Lung (tissue), 12 donors: Measurements from ENCODE around the gene PSMB10. TPM values are rescaled to one million over a fixed set of nuclear protein-coding genes. Genes with fewer than 3 reads are reported as not detected.
A peak's percentile ranks its signal among the peaks of the same experiment; 100 is the strongest.

Experiments
- ATAC-seq: fragments of 200-7000 bp; cut with Tn5 transposase; one replicate; pipeline ENCODE4 v1.9.1; 2020; ENCODE audit warnings: moderate number of reproducible peaks; ENCODE audit not compliant: insufficient read depth, low FRiP score
- DNase-seq, 3 donors: peaks; one replicate each; pipeline ENCODE4 v3.0.0-alpha.2; 2013 to 2017
- H3K27ac ChIP-seq, 2 donors: one replicate each; pipeline ENCODE4 v1.5.1; 2013; ENCODE audit warnings: mild to moderate bottlenecking in 2 of 2, moderate library complexity in 2 of 2, control low read depth in 1 of 2, inconsistent platforms in 1 of 2, low read depth in 1 of 2, low read length in 1 of 2
- H3K27me3 ChIP-seq, 3 donors: one replicate each; pipeline ENCODE4 v1.5.1; 2013; ENCODE audit warnings: low read length in 2 of 3; ENCODE audit not compliant: control insufficient read depth in 3 of 3, insufficient read depth in 3 of 3
- H3K36me3 ChIP-seq, 4 donors: one replicate each; pipeline ENCODE4 v1.5.1; 2013; ENCODE audit warnings: low read length in 4 of 4, mild to moderate bottlenecking in 1 of 4, moderate library complexity in 1 of 4; ENCODE audit not compliant: control insufficient read depth in 4 of 4, insufficient read depth in 4 of 4
- H3K4me1 ChIP-seq, 5 donors: one replicate each; pipeline ENCODE4 v1.5.1; 2013; ENCODE audit warnings: low read length in 5 of 5, mild to moderate bottlenecking in 2 of 5, moderate library complexity in 1 of 5; ENCODE audit not compliant: control insufficient read depth in 5 of 5, insufficient read depth in 5 of 5
- H3K4me3 ChIP-seq: one replicate; pipeline ENCODE4 v1.5.1; 2013; ENCODE audit warnings: mild to moderate bottlenecking, control low read depth, moderate library complexity
- H3K9ac ChIP-seq, 2 donors: one replicate each; pipeline ENCODE4 v1.5.1; 2013; ENCODE audit warnings: low read length in 2 of 2, control low read depth in 1 of 2; ENCODE audit not compliant: insufficient read depth in 1 of 2
- H3K9me3 ChIP-seq, 4 donors: one replicate each; pipeline ENCODE4 v1.5.1; 2013; ENCODE audit warnings: low read length in 3 of 4, mild to moderate bottlenecking in 1 of 4, moderate library complexity in 1 of 4; ENCODE audit not compliant: control insufficient read depth in 4 of 4, insufficient read depth in 3 of 4
- CTCF ChIP-seq: IDR thresholded peaks from 2 replicates; pipeline ENCODE4 v1.5.1; 2012; ENCODE audit warnings: mild to moderate bottlenecking; ENCODE audit errors: control extremely low read depth, extremely low read depth
- WGBS, 2 donors: extraction: QIAGEN DNeasy Blood & Tissue Kit; methylation state at CpG; one replicate each; pipeline ENCODE4 v1.1.7; 2013; 5-methylcytosine and 5-hydroxymethylcytosine counted together
- polyA plus RNA-seq, 2 donors: library from polyadenylated mRNA; stranded (reverse); fragments of 200-250 nt; gene quantifications; one replicate each; pipeline ENCODE4 v1.2.1, GENCODE V29; 2013
- total RNA-seq, 2 donors: library from RNA; depleted of rRNA in 1 of 2; stranded (reverse); fragments of >200 nt in 1 of 2; gene quantifications; one replicate each; pipeline ENCODE4 v1.2.1, GENCODE V29; 2014 to 2021
- donor health status: control.
- donor health status: control.
- donor health status: Bipolar disorder and iron deficiency.
- donor health status: healthy.
- donor health status: DM: yes; HTN: yes; CAD: no.

PSMB10 gene
- total and polyA plus RNA-seq, 4 donors, result 36.6 to 186 (median 112) TPM

GRCh38 chr16:67934306-67935100 lies 2.1 kb downstream of the PSMB10 start:
- H3K27me3 ChIP-seq, result no peaks in the 10 kb centered on the region
- H3K36me3 ChIP-seq, result peaks cover 0 to 38% (median 10%) of the 10 kb centered on the region in 4 donors
- 70 to 85% methylated on average over 13 of the region's 13 CpGs for WGBS, 2 donors
- ATAC-seq (no peak), DNase-seq (no peak)
- H3K4me3 ChIP-seq, result no peak overlapping the region
- H3K4me1 ChIP-seq, result peaks cover 0 to 23% (median 5%) of the 10 kb centered on the region in 5 donors
- H3K9ac ChIP-seq, result peak overlapping the region in 1 of 2 donors; percentile 43
- H3K27ac ChIP-seq, result peak overlapping the region in 1 of 2 donors; percentile 94
- H3K9me3 ChIP-seq, result no peaks in the 10 kb centered on the region
- no peak for TF ChIP-seq CTCF

- WGBS, 2 donors, result 86 to 90% methylated on average over 7 of the region's 7 CpGs
- H3K36me3 ChIP-seq, result peaks cover 0 to 36% (median 13%) of the 10 kb centered on the region in 4 donors
- no peaks in the 10 kb centered on the region for H3K27me3 ChIP-seq
- no peak overlapping the region for H3K4me3 ChIP-seq
- no peak for TF ChIP-seq CTCF
- H3K9ac ChIP-seq, result no peak overlapping the region
- DNase-seq (no peak), ATAC-seq (no peak)
- H3K4me1 ChIP-seq, result peaks cover 0 to 23% (median 5%) of the 10 kb centered on the region in 5 donors
- H3K27ac ChIP-seq, result no peak overlapping the region
- H3K9me3 ChIP-seq, result no peaks in the 10 kb centered on the region
Observed at GRCh38 chr16:67933805-67934204, 2.8 kb downstream of the PSMB10 start.

- no peak for DNase-seq
- Histone ChIP-seq H3K27ac (no peak overlapping the region), H3K36me3 (peaks cover 0 to 40% (median 20%) of the 10 kb centered on the region in 4 donors), H3K9me3 (no peaks in the 10 kb centered on the region), H3K27me3 (no peaks in the 10 kb centered on the region), H3K4me1 (peaks cover 0 to 23% (median 5%) of the 10 kb centered on the region in 5 donors), H3K4me3 (no peak overlapping the region), H3K9ac (no peak overlapping the region)
- ATAC-seq, result no peak
- WGBS, 2 donors, result 94 to 97% methylated on average over 4 of the region's 4 CpGs
- no peak for TF ChIP-seq CTCF
Observed at GRCh38 chr16:67932462-67932840, 4.2 kb downstream of the PSMB10 start.
